Epithelial cell of prostate (primary cell): ENCODE results near the gene SRP68.
"Not testable (repeated sequence)": the region's sequence is repeated elsewhere in the genome, so short reads cannot be mapped to it uniquely, and the experiment has no call there.

Experiments
- DNase-seq: peaks from one replicate; pipeline ENCODE4 v3.0.0-alpha.2; 2011; ENCODE audit warnings: low read depth, low spot score
- H3K27ac ChIP-seq: fragments of 450-650 bp; 2 replicates; pipeline ENCODE4 v1.5.1; 2017; ENCODE audit warnings: mild to moderate bottlenecking

SRP68 gene

GRCh38 chr17:76049239-76049638 is 23.1 kb downstream of the SRP68 start:
- no peak for DNase-seq
- H3K27ac ChIP-seq = no peak overlapping the region

GRCh38 chr17:76048711-76049110 is 23.6 kb downstream of the SRP68 start:
- no peak for DNase-seq
- H3K27ac ChIP-seq = no peak overlapping the region

GRCh38 chr17:76048025-76048605 is 24.2 kb downstream of the SRP68 start:
- DNase-seq = no peak
- H3K27ac ChIP-seq = no peak overlapping the region

- peak; percentile 53 for DNase-seq
- H3K27ac ChIP-seq = peak overlapping the region; percentile 30
These were observed 26.3 kb downstream of the SRP68 start for GRCh38 chr17:76046064-76046463.

- not testable (repeated sequence) for H3K27ac ChIP-seq, DNase-seq
These were observed 27.8 kb downstream of the SRP68 start for GRCh38 chr17:76044475-76045007.

- H3K27ac ChIP-seq, DNase-seq: not testable (repeated sequence)
These were observed 29.4 kb downstream of the SRP68 start for GRCh38 chr17:76042868-76043267.

GRCh38 chr17:76040376-76040775 is 31.9 kb downstream of the SRP68 start:
- H3K27ac ChIP-seq = no peak overlapping the region
- DNase-seq = no peak

- H3K27ac ChIP-seq = no peak overlapping the region
- DNase-seq = no peak
These were observed 33.2 kb downstream of the SRP68 start for GRCh38 chr17:76039121-76039520.

GRCh38 chr17:76038050-76038449 is 34.3 kb downstream of the SRP68 start:
- H3K27ac ChIP-seq = no peak overlapping the region
- no peak for DNase-seq

- DNase-seq = no peak
- no peak overlapping the region for H3K27ac ChIP-seq
These were observed 35.6 kb downstream of the SRP68 start for GRCh38 chr17:76036497-76037261.

- no peak overlapping the region for H3K27ac ChIP-seq
- DNase-seq = no peak
These were observed 37.6 kb downstream of the SRP68 start for GRCh38 chr17:76034428-76035350.

GRCh38 chr17:76033139-76033538 is 39.2 kb downstream of the SRP68 start:
- no peak for DNase-seq
- H3K27ac ChIP-seq = no peak overlapping the region

- H3K27ac ChIP-seq = no peak overlapping the region
- no peak for DNase-seq
These were observed 39.6 kb downstream of the SRP68 start for GRCh38 chr17:76032780-76033108.

GRCh38 chr17:76032073-76032779 is 40.1 kb downstream of the SRP68 start:
- no peak for DNase-seq
- H3K27ac ChIP-seq = no peak overlapping the region

GRCh38 chr17:76027159-76027839 is 45.0 kb downstream of the SRP68 start, which contains the start of gene EVPL:
Gene EVPL (minus strand): TSS chr17:76027306. CDS start chr17:76027198, 108 bp downstream.
- peak; percentile 82 for DNase-seq
- peak within 1 kb of the TSS; percentile 55 for H3K27ac ChIP-seq

GRCh38 chr17:76026714-76027158 is 45.6 kb downstream of the SRP68 start:
- no peak for DNase-seq

GRCh38 chr17:76025294-76025693 is 47.0 kb downstream of the SRP68 start:
- no peak for DNase-seq
- no peak overlapping the region for H3K27ac ChIP-seq

More at GRCh38 chr17:76026714-76027158, 45.6 kb downstream of the SRP68 start:
- H3K27ac ChIP-seq = peak overlapping the region; percentile 55

GRCh38 chr17:76024353-76024752 is 48.0 kb downstream of the SRP68 start:
- no peak overlapping the region for H3K27ac ChIP-seq
- DNase-seq = no peak

GRCh38 chr17:76023900-76024237 is 48.4 kb downstream of the SRP68 start:
- DNase-seq = no peak
- H3K27ac ChIP-seq = no peak overlapping the region
